ENCODE measurements around the gene HLA-DOA.

DNA sequence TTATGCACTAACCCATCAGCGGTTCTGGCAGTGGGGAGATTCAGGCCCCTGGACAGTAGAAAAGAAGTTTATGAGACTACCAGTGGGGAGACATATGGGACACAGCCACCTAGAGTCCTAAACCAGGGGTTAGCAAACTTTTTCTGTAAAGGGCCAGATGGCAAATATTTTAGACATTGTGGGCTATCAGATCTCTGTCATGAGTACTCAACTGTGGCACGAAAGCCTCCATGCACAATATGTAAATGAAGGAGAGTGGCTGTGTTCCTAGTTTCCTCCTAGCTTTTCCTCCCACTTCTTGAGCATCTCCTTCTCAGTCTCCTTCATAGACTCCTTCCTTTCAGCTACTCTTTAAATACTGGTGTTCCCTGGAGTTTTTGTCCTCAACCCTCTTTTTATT lies 53.2 kb downstream of the HLA-DOA start:
- TF ChIP-seq ELF4 (CRISPR knock-in tag; IDR thresholded peaks at IDR 0.05; ENCODE audit: low read depth) (no peak), SP1 (CRISPR knock-in tag; conservative IDR thresholded peaks at IDR 0.05) (no peak), JUN (CRISPR knock-in tag; IDR thresholded peaks at IDR 0.05) (no peak), CREB1 (CRISPR knock-in tag; IDR thresholded peaks at IDR 0.05) (no peak)
- TF ChIP-seq, protein P1, sequence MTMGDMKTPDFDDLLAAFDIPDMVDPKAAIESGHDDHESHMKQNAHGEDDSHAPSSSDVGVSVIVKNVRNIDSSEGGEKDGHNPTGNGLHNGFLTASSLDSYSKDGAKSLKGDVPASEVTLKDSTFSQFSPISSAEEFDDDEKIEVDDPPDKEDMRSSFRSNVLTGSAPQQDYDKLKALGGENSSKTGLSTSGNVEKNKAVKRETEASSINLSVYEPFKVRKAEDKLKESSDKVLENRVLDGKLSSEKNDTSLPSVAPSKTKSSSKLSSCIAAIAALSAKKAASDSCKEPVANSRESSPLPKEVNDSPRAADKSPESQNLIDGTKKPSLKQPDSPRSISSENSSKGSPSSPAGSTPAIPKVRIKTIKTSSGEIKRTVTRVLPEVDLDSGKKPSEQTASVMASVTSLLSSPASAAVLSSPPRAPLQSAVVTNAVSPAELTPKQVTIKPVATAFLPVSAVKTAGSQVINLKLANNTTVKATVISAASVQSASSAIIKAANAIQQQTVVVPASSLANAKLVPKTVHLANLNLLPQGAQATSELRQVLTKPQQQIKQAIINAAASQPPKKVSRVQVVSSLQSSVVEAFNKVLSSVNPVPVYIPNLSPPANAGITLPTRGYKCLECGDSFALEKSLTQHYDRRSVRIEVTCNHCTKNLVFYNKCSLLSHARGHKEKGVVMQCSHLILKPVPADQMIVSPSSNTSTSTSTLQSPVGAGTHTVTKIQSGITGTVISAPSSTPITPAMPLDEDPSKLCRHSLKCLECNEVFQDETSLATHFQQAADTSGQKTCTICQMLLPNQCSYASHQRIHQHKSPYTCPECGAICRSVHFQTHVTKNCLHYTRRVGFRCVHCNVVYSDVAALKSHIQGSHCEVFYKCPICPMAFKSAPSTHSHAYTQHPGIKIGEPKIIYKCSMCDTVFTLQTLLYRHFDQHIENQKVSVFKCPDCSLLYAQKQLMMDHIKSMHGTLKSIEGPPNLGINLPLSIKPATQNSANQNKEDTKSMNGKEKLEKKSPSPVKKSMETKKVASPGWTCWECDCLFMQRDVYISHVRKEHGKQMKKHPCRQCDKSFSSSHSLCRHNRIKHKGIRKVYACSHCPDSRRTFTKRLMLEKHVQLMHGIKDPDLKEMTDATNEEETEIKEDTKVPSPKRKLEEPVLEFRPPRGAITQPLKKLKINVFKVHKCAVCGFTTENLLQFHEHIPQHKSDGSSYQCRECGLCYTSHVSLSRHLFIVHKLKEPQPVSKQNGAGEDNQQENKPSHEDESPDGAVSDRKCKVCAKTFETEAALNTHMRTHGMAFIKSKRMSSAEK (CRISPR knock-in tag; IDR thresholded peaks at IDR 0.05; ENCODE audit: borderline replicate concordance): no peak
- TF ChIP-seq, protein P2, sequence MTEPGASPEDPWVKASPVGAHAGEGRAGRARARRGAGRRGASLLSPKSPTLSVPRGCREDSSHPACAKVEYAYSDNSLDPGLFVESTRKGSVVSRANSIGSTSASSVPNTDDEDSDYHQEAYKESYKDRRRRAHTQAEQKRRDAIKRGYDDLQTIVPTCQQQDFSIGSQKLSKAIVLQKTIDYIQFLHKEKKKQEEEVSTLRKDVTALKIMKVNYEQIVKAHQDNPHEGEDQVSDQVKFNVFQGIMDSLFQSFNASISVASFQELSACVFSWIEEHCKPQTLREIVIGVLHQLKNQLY (CRISPR knock-in tag; IDR thresholded peaks at IDR 0.05): no peak
- TF ChIP-seq, protein P3, sequence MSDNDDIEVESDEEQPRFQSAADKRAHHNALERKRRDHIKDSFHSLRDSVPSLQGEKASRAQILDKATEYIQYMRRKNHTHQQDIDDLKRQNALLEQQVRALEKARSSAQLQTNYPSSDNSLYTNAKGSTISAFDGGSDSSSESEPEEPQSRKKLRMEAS (CRISPR knock-in tag; IDR thresholded peaks at IDR 0.05): no peak

Measured in WTC11 (cell line).